Gastroesophageal sphincter (tissue), 4 donors: Measurements from ENCODE around the gene DDX10. TPM values are rescaled to one million over a fixed set of nuclear protein-coding genes. Genes with fewer than 3 reads are reported as not detected.

Experiments
- ATAC-seq: fragments of 150-250 bp; one replicate; pipeline ENCODE4 v1.9.1; 2016; ENCODE audit warnings: mild to moderate bottlenecking, moderate library complexity
- H3K27ac ChIP-seq, 4 donors: fragments of 200-600 bp; sonication (generic) in 3 of 4; 1 replicate in 3 of 4; 2 replicates in 1 of 4; pipeline ENCODE4 v1.5.1; 2016 to 2019
- H3K27me3 ChIP-seq: fragments of 200-600 bp; sonication (generic); one replicate; pipeline ENCODE4 v1.5.1; 2019
- H3K36me3 ChIP-seq, 2 donors: fragments of 200-600 bp; sonication (generic); one replicate each; pipeline ENCODE4 v1.5.1; 2019; ENCODE audit warnings: control low read depth in 1 of 2
- H3K4me1 ChIP-seq, 3 donors: fragments of 200-600 bp; sonication (generic); 1 replicate in 2 of 3; 2 replicates in 1 of 3; pipeline ENCODE4 v1.5.1; 2016 to 2019; ENCODE audit warnings: control low read depth in 2 of 3
- H3K4me3 ChIP-seq, 2 donors: fragments of 200-600 bp; sonication (generic); one replicate each; pipeline ENCODE4 v1.5.1; 2019; ENCODE audit warnings: mild to moderate bottlenecking in 1 of 2, moderate library complexity in 1 of 2
- H3K9me3 ChIP-seq, 3 donors: fragments of 200-600 bp; sonication (generic); one replicate each; pipeline ENCODE4 v1.5.1; 2017 to 2019; ENCODE audit warnings: control low read depth in 2 of 3
- EP300 ChIP-seq: sonication (generic); formaldehyde crosslinking; IDR thresholded peaks from one replicate; pipeline ENCODE4 v1.6.1; 2017; ENCODE audit warnings: antibody characterized with exemption, mild to moderate bottlenecking
- POLR2A ChIP-seq, 2 donors: fragments of 450-650 bp; IDR thresholded peaks; one replicate each; pipeline ENCODE4 v1.6.1; 2017; ENCODE audit warnings: antibody characterized with exemption in 2 of 2, mild to moderate bottlenecking in 2 of 2, moderate library complexity in 1 of 2
- POLR2AphosphoS5 ChIP-seq: sonication (generic); formaldehyde crosslinking; IDR thresholded peaks from one replicate; pipeline ENCODE4 v1.6.1; 2017; ENCODE audit warnings: antibody characterized with exemption
- WGBS, 2 donors: methylation state at CpG; one replicate each; pipeline ENCODE4 v1.1.5; 2018; ENCODE audit warnings: low coverage in 1 of 2; 5-methylcytosine and 5-hydroxymethylcytosine counted together
- total RNA-seq, 4 donors: library from RNA; depleted of rRNA; stranded (reverse); fragments of >200 nt; gene quantifications; one replicate each; pipeline ENCODE4 v1.1.0, GENCODE V29; 2016
- TF ChIP-seq, protein P1 (sequence below), 4 experiments: fragments of 200-600 bp in 2 of 4; fragments of 450-650 bp in 2 of 4; sonication (generic) in 1 of 4; IDR thresholded peaks; one replicate each; pipeline ENCODE4 v1.5.1; 2017 to 2019; ENCODE audit warnings: antibody characterized with exemption in 4 of 4, mild to moderate bottlenecking in 2 of 4, moderate library complexity in 2 of 4

Gene DDX10
- total RNA-seq, 4 donors from 2014 or later, result 16.3 to 44.8 (median 22.5) TPM

DNA sequence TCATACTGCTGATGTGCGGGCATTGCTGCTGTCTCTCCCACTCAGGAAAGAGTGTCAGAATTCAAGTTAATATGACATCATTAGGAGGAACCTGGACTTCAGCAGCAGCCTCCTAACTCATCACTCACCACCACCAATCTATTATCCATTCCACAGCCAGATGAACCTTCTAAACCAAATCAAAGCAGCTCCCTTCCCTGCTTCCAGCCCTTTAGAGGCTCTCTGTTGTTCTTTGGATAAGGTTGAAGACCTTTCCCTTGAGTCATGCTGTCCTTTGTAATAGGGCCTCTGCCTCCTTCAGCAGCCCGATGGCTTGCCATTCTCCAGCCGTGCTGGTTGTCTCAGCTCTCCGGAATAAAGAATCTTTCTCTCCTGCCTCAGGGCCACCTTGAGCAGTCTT lies 301.3 kb downstream of the DDX10 start:
- WGBS, 2 donors, result 89 to 100% methylated on average over 4 of the region's 4 CpGs
- Histone ChIP-seq H3K27ac (no peak overlapping the region), H3K4me1 (peaks cover 0 to 17% (median 0%) of the 10 kb centered on the region in 3 donors), H3K9me3 (no peaks in the 10 kb centered on the region), H3K27me3 (no peaks in the 10 kb centered on the region), H3K4me3 (no peak overlapping the region), H3K36me3 (no peaks in the 10 kb centered on the region)
- no peak for TF ChIP-seq EP300
- TF ChIP-seq, protein P1, sequence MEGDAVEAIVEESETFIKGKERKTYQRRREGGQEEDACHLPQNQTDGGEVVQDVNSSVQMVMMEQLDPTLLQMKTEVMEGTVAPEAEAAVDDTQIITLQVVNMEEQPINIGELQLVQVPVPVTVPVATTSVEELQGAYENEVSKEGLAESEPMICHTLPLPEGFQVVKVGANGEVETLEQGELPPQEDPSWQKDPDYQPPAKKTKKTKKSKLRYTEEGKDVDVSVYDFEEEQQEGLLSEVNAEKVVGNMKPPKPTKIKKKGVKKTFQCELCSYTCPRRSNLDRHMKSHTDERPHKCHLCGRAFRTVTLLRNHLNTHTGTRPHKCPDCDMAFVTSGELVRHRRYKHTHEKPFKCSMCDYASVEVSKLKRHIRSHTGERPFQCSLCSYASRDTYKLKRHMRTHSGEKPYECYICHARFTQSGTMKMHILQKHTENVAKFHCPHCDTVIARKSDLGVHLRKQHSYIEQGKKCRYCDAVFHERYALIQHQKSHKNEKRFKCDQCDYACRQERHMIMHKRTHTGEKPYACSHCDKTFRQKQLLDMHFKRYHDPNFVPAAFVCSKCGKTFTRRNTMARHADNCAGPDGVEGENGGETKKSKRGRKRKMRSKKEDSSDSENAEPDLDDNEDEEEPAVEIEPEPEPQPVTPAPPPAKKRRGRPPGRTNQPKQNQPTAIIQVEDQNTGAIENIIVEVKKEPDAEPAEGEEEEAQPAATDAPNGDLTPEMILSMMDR (IDR thresholded peaks at IDR 0.05), result no peak
- no peak for TF ChIP-seq POLR2AphosphoS5
- no peak for TF ChIP-seq POLR2A (IDR thresholded peaks at IDR 0.05)
- no peak for ATAC-seq

DNA sequence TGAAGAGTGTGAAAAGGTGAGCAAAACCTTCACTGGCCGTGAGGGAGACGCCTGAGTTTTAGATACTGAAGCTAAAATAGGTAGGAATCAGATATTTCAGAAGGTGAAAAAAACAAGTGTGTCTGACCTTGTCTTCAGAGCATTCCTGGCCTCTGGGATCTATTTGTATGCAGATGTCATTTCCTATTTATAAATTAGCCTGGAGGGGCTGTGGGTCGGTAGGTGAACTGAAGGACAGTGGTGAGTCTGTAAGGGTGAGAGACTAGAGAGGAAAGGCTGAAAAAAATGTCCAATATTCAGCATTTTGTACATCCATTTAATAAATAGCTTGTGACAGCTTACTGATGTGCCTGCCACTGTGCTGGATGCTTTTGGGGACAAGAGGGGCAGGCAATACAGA lies 302.1 kb downstream of the DDX10 start:
- Histone ChIP-seq H3K27me3 (no peaks in the 10 kb centered on the region), H3K27ac (peak overlapping the region in 1 of 4 donors; percentile 65), H3K4me3 (no peak overlapping the region), H3K36me3 (no peaks in the 10 kb centered on the region), H3K4me1 (peaks cover 0 to 17% (median 0%) of the 10 kb centered on the region in 3 donors), H3K9me3 (no peaks in the 10 kb centered on the region)
- no peak for TF ChIP-seq POLR2AphosphoS5
- ATAC-seq, result no peak
- WGBS, 2 donors, result 34 to 63% methylated on average over 3 of the region's 3 CpGs

DNA sequence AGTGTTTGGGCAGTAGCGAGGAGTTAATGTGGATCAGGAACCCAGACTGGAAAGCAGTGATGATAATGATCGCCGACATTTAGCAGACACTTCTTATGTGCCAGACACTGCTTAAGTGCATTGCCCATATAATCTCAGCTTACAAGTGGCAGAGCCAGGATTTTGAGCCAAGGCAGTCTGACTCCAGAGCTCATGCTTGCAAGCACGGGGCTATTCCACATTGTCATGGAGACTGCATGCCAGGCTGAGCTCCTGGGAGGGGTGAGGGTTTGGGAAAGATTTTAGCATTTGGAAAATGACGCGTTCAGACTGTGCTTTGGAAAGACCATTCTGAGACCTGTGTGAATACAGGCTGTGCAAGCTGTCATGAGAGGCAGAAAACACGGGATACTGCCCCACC lies 302.7 kb downstream of the DDX10 start:
- peak; percentile 78 for ATAC-seq
- H3K4me3 ChIP-seq, result no peak overlapping the region
- no peaks in the 10 kb centered on the region for H3K9me3 ChIP-seq
- TF ChIP-seq POLR2A (IDR thresholded peaks at IDR 0.05), result no peak
- peak; percentile 81 for TF ChIP-seq POLR2AphosphoS5
- 28 to 34% methylated on average over 3 to 7 of the region's 7 CpGs for WGBS, 2 donors
- no peaks in the 10 kb centered on the region for H3K27me3 ChIP-seq
- H3K4me1 ChIP-seq, result peaks cover 0 to 17% (median 0%) of the 10 kb centered on the region in 3 donors
- peak overlapping the region in 3 of 4 donors; percentile 50 to 65 (median 61) for H3K27ac ChIP-seq
- no peaks in the 10 kb centered on the region for H3K36me3 ChIP-seq

DNA sequence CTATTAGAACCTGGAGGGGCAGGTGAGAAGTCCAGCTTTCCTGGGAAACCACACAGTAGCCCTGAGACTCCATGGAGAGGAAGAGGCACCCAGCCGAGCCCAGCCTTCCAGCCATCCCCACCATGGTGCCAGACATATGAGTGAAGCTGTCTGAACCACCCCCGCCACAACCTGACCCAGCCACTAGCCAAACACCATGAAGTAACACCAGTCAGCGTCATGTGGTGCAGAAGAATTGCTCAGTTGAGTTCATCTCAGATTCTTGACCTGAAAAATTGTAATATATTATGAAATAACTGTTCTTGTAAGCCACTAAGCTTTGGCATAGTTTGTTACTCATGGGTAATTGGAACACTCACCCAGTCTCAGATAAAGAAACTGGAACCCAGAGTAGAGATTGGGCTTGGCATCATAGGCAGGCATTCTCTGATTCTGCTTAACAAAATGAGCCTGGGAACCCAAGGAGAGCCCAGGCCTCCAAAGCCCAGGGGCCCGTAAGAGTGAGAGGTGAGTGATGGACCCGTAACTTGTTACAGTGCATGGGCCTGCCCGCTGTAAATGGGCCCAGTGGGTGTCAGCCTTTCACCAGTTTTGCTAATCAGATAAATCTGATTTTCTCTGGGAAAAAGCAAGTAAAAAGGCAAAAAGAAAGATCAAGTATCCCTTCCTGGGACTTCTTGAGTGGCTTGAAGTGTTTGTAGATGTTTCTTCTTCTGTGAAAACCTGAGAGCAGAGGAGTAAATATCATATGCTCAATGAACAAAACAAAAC lies 305.5 kb downstream of the DDX10 start:
- H3K4me1 ChIP-seq, result peaks cover 0 to 17% (median 0%) of the 10 kb centered on the region in 3 donors
- TF ChIP-seq, protein P1 (IDR thresholded peaks at IDR 0.05), result no peak
- no peak for TF ChIP-seq POLR2A (IDR thresholded peaks at IDR 0.05)
- TF ChIP-seq EP300, result no peak
- TF ChIP-seq POLR2AphosphoS5, result no peak
- H3K27ac ChIP-seq, result no peak overlapping the region
- ATAC-seq, result no peak
- no peak overlapping the region for H3K4me3 ChIP-seq
- H3K9me3 ChIP-seq, result no peaks in the 10 kb centered on the region
- no peaks in the 10 kb centered on the region for H3K36me3 ChIP-seq
- H3K27me3 ChIP-seq, result no peaks in the 10 kb centered on the region
- 93% methylated on average over 3 of the region's 6 CpGs; no CpG with 5 or more reads in 1 of the 2 donors for WGBS, 2 donors

DNA sequence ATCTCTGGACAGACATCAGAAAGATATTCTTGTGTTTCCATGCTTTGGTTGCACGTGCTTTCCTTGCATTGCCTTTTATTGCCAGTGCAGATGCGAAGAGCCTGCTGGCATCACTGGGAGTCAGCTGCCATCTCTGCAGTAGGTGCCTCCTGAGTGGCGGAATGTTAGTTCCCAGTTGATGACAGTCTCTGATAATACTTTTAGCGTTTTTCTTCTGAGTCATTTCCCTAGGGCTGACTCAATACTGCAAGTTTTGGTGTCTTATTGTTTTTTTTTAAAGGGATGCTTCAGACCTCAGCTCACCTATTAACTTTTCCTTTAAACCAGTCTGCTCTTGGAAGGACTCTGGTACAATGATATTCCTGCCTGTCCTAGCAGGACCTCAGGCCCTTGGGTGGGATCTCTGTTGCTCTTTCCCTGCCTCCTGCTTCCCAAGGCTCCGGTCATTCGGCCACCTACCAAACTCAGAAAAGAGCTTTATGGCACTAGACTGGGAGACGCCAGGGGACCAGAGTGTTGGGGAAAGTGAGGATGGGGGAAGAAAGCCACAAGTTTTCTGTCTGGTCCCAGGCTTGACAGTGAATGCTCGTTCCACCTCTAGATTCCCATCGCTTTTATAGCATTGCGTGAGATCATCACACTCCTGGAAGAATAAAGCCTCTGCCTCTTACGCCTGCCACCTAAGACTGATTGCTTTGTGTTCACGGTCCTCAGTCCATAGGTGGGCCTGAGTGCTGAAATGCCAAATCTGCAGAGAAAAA lies 308.7 kb downstream of the DDX10 start:
- no peaks in the 10 kb centered on the region for H3K4me1 ChIP-seq
- H3K27me3 ChIP-seq, result no peaks in the 10 kb centered on the region
- H3K36me3 ChIP-seq, result no peaks in the 10 kb centered on the region
- no peak for ATAC-seq
- H3K9me3 ChIP-seq, result no peaks in the 10 kb centered on the region
- TF ChIP-seq POLR2A (IDR thresholded peaks at IDR 0.05) (no peak), POLR2AphosphoS5 (no peak), EP300 (no peak)
- TF ChIP-seq, protein P1 (IDR thresholded peaks at IDR 0.05), result no peak
- WGBS, 2 donors, result 74 to 82% methylated on average over 10 of the region's 12 CpGs
- no peak overlapping the region for H3K4me3 ChIP-seq
- H3K27ac ChIP-seq, result no peak overlapping the region
